HEK293T (cell line): ENCODE data around the gene NUDC.

Experiments used
- CTCF ChIA-PET: fragments of 350-600 bp; formaldehyde crosslinking; extraction: SDS; loops from one replicate; lab custom pipeline; 2021; ENCODE audit warnings: antibody characterized with exemption, inconsistent platforms; lab: Yijun Ruan, JAX
- POLR2A ChIA-PET: fragments of 350-600 bp; formaldehyde crosslinking; extraction: SDS; loops from one replicate; lab custom pipeline; 2020; ENCODE audit warnings: antibody characterized with exemption, inconsistent platforms; lab: Yijun Ruan, JAX
- DNase-seq: peaks from one replicate; pipeline ENCODE4 v3.0.0; 2012; ENCODE audit warnings: mixed read lengths; ENCODE audit errors: extremely low spot score
- ARNT ChIP-seq: fragments of 450-650 bp; IDR thresholded peaks from 2 replicates; pipeline ENCODE4 v1.6.1; 2017; ENCODE audit warnings: mild to moderate bottlenecking
- BHLHE40 ChIP-seq: fragments of 450-650 bp; IDR thresholded peaks from 2 replicates; pipeline ENCODE4 v1.6.1; 2016; ENCODE audit warnings: mild to moderate bottlenecking, moderate library complexity, borderline replicate concordance
- CTBP1 ChIP-seq: fragments of 450-650 bp; IDR thresholded peaks from 2 replicates; pipeline ENCODE4 v1.6.1; 2016; ENCODE audit warnings: borderline replicate concordance
- ELF4 ChIP-seq: fragments of 450-650 bp; IDR thresholded peaks from 2 replicates; pipeline ENCODE4 v1.6.1; 2017; ENCODE audit warnings: antibody characterized with exemption
- FOXA1 ChIP-seq: fragments of 450-650 bp; IDR thresholded peaks from 2 replicates; pipeline ENCODE4 v1.6.1; 2016; ENCODE audit warnings: mild to moderate bottlenecking
- FOXK2 ChIP-seq: fragments of 450-650 bp; IDR thresholded peaks from 2 replicates; pipeline ENCODE4 v1.6.1; 2016; ENCODE audit warnings: mild to moderate bottlenecking
- FOXM1 ChIP-seq: fragments of 450-650 bp; IDR thresholded peaks from 2 replicates; pipeline ENCODE4 v1.6.1; 2017; ENCODE audit warnings: mild to moderate bottlenecking, borderline replicate concordance
- HDGF ChIP-seq: fragments of 450-650 bp; IDR thresholded peaks from 2 replicates; pipeline ENCODE4 v1.6.1; 2017; ENCODE audit warnings: antibody characterized with exemption, borderline replicate concordance
- L3MBTL2 ChIP-seq: fragments of 450-650 bp; conservative IDR thresholded peaks from 2 replicates; pipeline ENCODE4 v1.6.1; 2016; ENCODE audit warnings: mild to moderate bottlenecking
- LEF1 ChIP-seq: fragments of 450-650 bp; IDR thresholded peaks from 2 replicates; pipeline ENCODE4 v1.6.1; 2017; ENCODE audit warnings: mild to moderate bottlenecking, borderline replicate concordance
- NFRKB ChIP-seq: fragments of 450-650 bp; IDR thresholded peaks from 2 replicates; pipeline ENCODE4 v1.6.1; 2016; ENCODE audit warnings: mild to moderate bottlenecking, moderate library complexity
- SP1 ChIP-seq: fragments of 450-650 bp; IDR thresholded peaks from 2 replicates; pipeline ENCODE4 v1.6.1; 2017
- SUZ12 ChIP-seq: fragments of 450-650 bp; IDR thresholded peaks from 2 replicates; pipeline ENCODE4 v1.6.1; 2016; ENCODE audit warnings: mild to moderate bottlenecking
- TARDBP ChIP-seq: fragments of 450-650 bp; IDR thresholded peaks from 2 replicates; pipeline ENCODE4 v1.6.1; 2016
- ZNF384 ChIP-seq: fragments of 450-650 bp; IDR thresholded peaks from 2 replicates; pipeline ENCODE4 v1.6.1; 2016
- TF ChIP-seq, protein P1 (sequence below): fragments of 450-650 bp; IDR thresholded peaks from 2 replicates; pipeline ENCODE4 v1.6.1; 2016

The NUDC gene

GRCh38 chr1:26936823-26937222, 15.3 kb downstream of the NUDC start:
- CTCF ChIA-PET: no interaction called here
- POLR2A ChIA-PET: interaction anchor here (0.8 kb wide), 1 partner anchor 9 kb away, joined by 3 read pairs; no protein-coding TSS in a partner anchor

GRCh38 chr1:26938004-26938658, 16.6 kb downstream of the NUDC start:
- TF ChIP-seq SP1: no peak
- ChIA-PET POLR2A (no interaction called here), CTCF (interaction anchor here (0.6 kb wide), 1 partner anchor 114 kb away, joined by 3 read pairs; no protein-coding TSS in a partner anchor)
- no peak for DNase-seq

More at GRCh38 chr1:26936823-26937222, 15.3 kb downstream of the NUDC start:
- no peak for DNase-seq
- TF ChIP-seq HDGF (no peak), ELF4 (no peak), L3MBTL2 (no peak), FOXK2 (no peak), FOXA1 (no peak), FOXM1 (no peak), NFRKB (no peak), LEF1 (no peak), SP1 (no peak), ZNF384 (no peak), BHLHE40 (no peak)
- TF ChIP-seq, protein P1, sequence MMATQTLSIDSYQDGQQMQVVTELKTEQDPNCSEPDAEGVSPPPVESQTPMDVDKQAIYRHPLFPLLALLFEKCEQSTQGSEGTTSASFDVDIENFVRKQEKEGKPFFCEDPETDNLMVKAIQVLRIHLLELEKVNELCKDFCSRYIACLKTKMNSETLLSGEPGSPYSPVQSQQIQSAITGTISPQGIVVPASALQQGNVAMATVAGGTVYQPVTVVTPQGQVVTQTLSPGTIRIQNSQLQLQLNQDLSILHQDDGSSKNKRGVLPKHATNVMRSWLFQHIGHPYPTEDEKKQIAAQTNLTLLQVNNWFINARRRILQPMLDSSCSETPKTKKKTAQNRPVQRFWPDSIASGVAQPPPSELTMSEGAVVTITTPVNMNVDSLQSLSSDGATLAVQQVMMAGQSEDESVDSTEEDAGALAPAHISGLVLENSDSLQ: no peak

GRCh38 chr1:26938659-26939025, 17.1 kb downstream of the NUDC start:
- ChIA-PET POLR2A (no interaction called here), CTCF (no interaction called here)
- no peak for DNase-seq
- TF ChIP-seq BHLHE40: no peak
- no peak for TF ChIP-seq ZNF384
- no peak for TF ChIP-seq SP1
- TF ChIP-seq FOXA1: no peak
- TF ChIP-seq, protein P1: no peak
- no peak for TF ChIP-seq ELF4
- TF ChIP-seq SUZ12: no peak
- no peak for TF ChIP-seq HDGF
- no peak for TF ChIP-seq L3MBTL2
- no peak for TF ChIP-seq NFRKB
- no peak for TF ChIP-seq FOXM1
- TF ChIP-seq LEF1: no peak
- no peak for TF ChIP-seq FOXK2
- no peak for TF ChIP-seq TARDBP
- no peak for TF ChIP-seq CTBP1

GRCh38 chr1:26941311-26941710, 19.8 kb downstream of the NUDC start:
- DNase-seq: no peak
- no peak for TF ChIP-seq FOXA1
- ChIA-PET POLR2A (no interaction called here), CTCF (no interaction called here)

DNA sequence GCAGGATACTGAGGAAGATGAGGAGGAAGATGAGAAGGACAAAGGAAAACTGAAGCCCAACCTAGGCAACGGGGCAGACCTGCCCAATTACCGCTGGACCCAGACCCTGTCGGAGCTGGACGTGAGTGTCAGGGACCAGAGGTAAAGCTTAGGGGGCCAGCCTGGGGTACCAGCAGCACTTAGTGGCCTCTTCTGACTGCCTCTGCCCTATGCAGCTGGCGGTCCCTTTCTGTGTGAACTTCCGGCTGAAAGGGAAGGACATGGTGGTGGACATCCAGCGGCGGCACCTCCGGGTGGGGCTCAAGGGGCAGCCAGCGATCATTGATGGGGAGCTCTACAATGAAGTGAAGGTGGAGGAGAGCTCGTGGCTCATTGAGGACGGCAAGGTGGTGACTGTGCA, 21.1 kb downstream of the NUDC start:
- no peak for TF ChIP-seq SUZ12
- CTCF ChIA-PET: no interaction called here
- POLR2A ChIA-PET: no interaction called here
- no peak for DNase-seq

DNA sequence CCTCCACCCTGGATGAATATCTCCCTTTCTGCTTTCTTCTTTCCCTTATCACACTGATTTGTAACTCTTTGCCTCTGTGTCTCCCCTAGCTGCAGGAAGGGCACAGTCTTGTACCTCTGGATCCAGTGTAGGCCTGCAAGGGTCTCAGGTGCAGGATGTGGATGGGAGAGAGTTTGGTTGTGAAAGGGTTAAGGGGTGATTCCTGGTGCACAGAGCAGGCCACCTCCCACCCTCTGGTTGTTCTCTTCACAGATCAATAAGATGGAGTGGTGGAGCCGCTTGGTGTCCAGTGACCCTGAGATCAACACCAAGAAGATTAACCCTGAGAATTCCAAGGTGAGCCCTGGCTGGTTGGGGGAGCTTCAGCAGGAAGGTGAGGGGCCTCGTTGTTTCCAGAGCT, 23.6 kb downstream of the NUDC start:
- POLR2A ChIA-PET: no interaction called here
- CTCF ChIA-PET: no interaction called here
- no peak for DNase-seq
- TF ChIP-seq L3MBTL2 (no peak), SUZ12 (no peak), HDGF (no peak), BHLHE40 (no peak), ELF4 (no peak)
- TF ChIP-seq, protein P1: no peak

DNA sequence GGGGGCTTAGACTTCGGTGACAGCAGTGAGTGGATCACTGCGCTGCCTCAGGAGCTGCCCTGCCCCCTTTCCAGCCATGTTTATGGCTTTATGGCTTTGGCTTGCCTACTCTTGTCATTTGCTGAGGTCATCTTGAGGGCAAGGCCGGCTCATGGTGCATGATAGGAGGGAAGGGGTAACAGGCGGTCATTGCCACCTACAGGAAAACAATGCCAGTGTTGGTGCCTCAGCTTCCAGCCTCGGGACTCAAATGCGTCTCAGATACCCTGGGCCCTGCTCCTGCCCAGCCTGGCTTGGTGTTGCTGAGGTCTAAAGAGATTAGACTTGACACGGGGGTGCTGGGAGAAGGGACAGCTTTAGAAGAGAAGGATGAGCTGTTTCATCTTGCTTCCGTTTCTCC, 24.2 kb downstream of the NUDC start:
- ChIA-PET POLR2A (interaction anchor here (0.9 to 1.2 kb wide), 2 partner anchors 8 to 15 kb away, joined by 3 read pairs; partner anchors contain the start of gene KDF1), CTCF (no interaction called here)
- TF ChIP-seq L3MBTL2 (no peak), HDGF (no peak), ARNT (no peak), SP1 (no peak), TARDBP (no peak), NFRKB (no peak), FOXM1 (no peak), FOXK2 (no peak), BHLHE40 (no peak), SUZ12 (no peak), LEF1 (no peak), ZNF384 (no peak), ELF4 (no peak), CTBP1 (no peak), FOXA1 (no peak)
- TF ChIP-seq, protein P1: no peak

More for the DNA sequence above, 24.2 kb downstream of the NUDC start:
- DNase-seq: no peak
